GM21515 (cell line): ENCODE data around the gene UNC119B.
"Not testable (repeated sequence)": the region's sequence is repeated elsewhere in the genome, so short reads cannot be mapped to it uniquely, and the experiment has no call there.

Experiments used
- ATAC-seq: cut with Tn5 transposase; IDR thresholded peaks from one replicate; pipeline ENCODE4 v1.9.1; 2021; ENCODE audit not compliant: unreplicated experiment

UNC119B gene

GRCh38 chr12:120710031-120710804 lies at the start of gene UNC119B:
TSS of gene UNC119B (plus strand) at chr12:120710458. CDS start at chr12:120710475, 17 bp downstream.
- ATAC-seq = peak; percentile 68

- ATAC-seq = no peak
These were observed 48.8 kb upstream of the UNC119B start for GRCh38 chr12:120661432-120661831.

GRCh38 chr12:120662879-120663278 lies 47.4 kb upstream of the UNC119B start:
- peak; percentile 74 for ATAC-seq

GRCh38 chr12:120663741-120664140 lies 46.5 kb upstream of the UNC119B start:
- no peak for ATAC-seq

GRCh38 chr12:120666571-120667390 lies 43.5 kb upstream of the UNC119B start:
- no peak for ATAC-seq

GRCh38 chr12:120668091-120668867 lies 42.0 kb upstream of the UNC119B start:
- no peak for ATAC-seq

GRCh38 chr12:120668868-120669840 lies 41.1 kb upstream of the UNC119B start:
- no peak for ATAC-seq

GRCh38 chr12:120670237-120670636 lies 40.0 kb upstream of the UNC119B start:
- ATAC-seq = not testable (repeated sequence)

- no peak for ATAC-seq
These were observed 39.6 kb upstream of the UNC119B start for GRCh38 chr12:120670667-120671066.

- no peak for ATAC-seq
These were observed 36.1 kb upstream of the UNC119B start for GRCh38 chr12:120674097-120674636.

GRCh38 chr12:120677765-120678473 lies 32.3 kb upstream of the UNC119B start:
- peak; percentile 51 for ATAC-seq

- ATAC-seq = peak; percentile 9
These were observed 31.7 kb upstream of the UNC119B start for GRCh38 chr12:120678572-120678971.

GRCh38 chr12:120680165-120680738 lies 30.0 kb upstream of the UNC119B start:
- ATAC-seq = no peak

- ATAC-seq = no peak
These were observed 25.7 kb upstream of the UNC119B start for GRCh38 chr12:120684523-120684932.

GRCh38 chr12:120685522-120685921 lies 24.7 kb upstream of the UNC119B start:
- no peak for ATAC-seq

- ATAC-seq = peak; percentile 68
These were observed 24.0 kb upstream of the UNC119B start for GRCh38 chr12:120686151-120686689.

GRCh38 chr12:120686690-120687577 lies 23.3 kb upstream of the UNC119B start, which contains the start of gene MLEC:
TSS of gene MLEC (plus strand) at chr12:120687149. CDS start at chr12:120687297, 148 bp downstream.
- peak; percentile 73 for ATAC-seq
